Ascending aorta (tissue), 2 donors: ENCODE measurements around the gene PES1. TPM values are rescaled to one million over a fixed set of nuclear protein-coding genes. Genes with fewer than 3 reads are reported as not detected.

ENCODE experiments used
- DNase-seq, 2 donors: peaks; one replicate each; pipeline ENCODE4 v3.0.0-alpha.2; 2019; ENCODE audit warnings: low spot score in 2 of 2
- H3K27ac ChIP-seq, 2 donors: fragments of 200-600 bp; sonication (generic); one replicate each; pipeline ENCODE4 v1.5.1; 2016 to 2017; ENCODE audit warnings: mild to moderate bottlenecking in 1 of 2
- H3K27me3 ChIP-seq: fragments of 200-600 bp; sonication (generic); one replicate; pipeline ENCODE4 v1.5.1; 2017
- H3K36me3 ChIP-seq, 2 donors: fragments of 200-600 bp; sonication (generic); one replicate each; pipeline ENCODE4 v1.5.1; 2016
- H3K4me1 ChIP-seq, 2 donors: fragments of 200-600 bp; sonication (generic); one replicate each; pipeline ENCODE4 v1.5.1; 2016 to 2017; ENCODE audit warnings: mild to moderate bottlenecking in 1 of 2
- H3K4me3 ChIP-seq, 2 donors: fragments of 200-600 bp; sonication (generic); one replicate each; pipeline ENCODE4 v1.5.1; 2016 to 2017; ENCODE audit warnings: mild to moderate bottlenecking in 1 of 2
- H3K9me3 ChIP-seq, 2 donors: fragments of 200-600 bp; sonication (generic); one replicate each; pipeline ENCODE4 v1.5.1; 2016
- intact Hi-C: fragments of 100-400 bp; cut with DNase I; formaldehyde crosslinking; loops from one replicate; pipeline ENCODE4 v1.15.1; 2023
- total RNA-seq: library from RNA; depleted of rRNA; stranded (reverse); fragments of >200 nt; gene quantifications from one replicate; pipeline ENCODE4 v1.1.0, GENCODE V29; 2016
- TF ChIP-seq, protein P1 (sequence below), 3 experiments: fragments of 200-600 bp in 2 of 3; fragments of 450-650 bp in 1 of 3; sonication (generic) in 2 of 3; IDR thresholded peaks; one replicate each; pipeline ENCODE4 v1.5.1; 2016 to 2019; ENCODE audit warnings: antibody characterized with exemption in 3 of 3, mild to moderate bottlenecking in 1 of 3, moderate library complexity in 1 of 3

The PES1 gene
- total RNA-seq, 1 donor from 2014 or later: 24.7 TPM

DNA sequence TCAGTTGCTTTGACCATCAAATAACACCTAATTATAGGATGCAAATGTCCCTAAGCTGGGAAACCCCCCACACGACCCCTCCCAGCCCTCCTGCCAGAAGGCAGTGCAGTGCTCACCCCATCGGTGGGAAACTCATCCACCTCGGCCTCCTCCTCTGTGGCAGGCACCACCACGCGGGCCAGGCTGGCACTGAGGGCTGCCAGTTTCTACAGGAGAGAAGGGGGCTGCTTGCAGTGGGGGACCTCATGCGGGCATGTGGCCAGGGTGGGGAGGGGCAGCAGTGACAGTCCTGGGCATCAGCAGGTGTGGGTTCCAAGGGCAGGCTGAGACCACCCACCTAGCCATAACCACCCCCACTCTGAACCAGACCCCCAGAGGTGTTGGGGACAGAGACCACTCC lies 10.8 kb downstream of the PES1 start:
- DNase-seq: no peak
- H3K27ac ChIP-seq: no peak overlapping the region
- no peaks in the 10 kb centered on the region for H3K9me3 ChIP-seq
- no peaks in the 10 kb centered on the region for H3K27me3 ChIP-seq
- H3K4me1 ChIP-seq: peaks cover under 1 to 2% of the 10 kb centered on the region in 2 donors
- intact Hi-C loops: no loop called here
- TF ChIP-seq, protein P1, sequence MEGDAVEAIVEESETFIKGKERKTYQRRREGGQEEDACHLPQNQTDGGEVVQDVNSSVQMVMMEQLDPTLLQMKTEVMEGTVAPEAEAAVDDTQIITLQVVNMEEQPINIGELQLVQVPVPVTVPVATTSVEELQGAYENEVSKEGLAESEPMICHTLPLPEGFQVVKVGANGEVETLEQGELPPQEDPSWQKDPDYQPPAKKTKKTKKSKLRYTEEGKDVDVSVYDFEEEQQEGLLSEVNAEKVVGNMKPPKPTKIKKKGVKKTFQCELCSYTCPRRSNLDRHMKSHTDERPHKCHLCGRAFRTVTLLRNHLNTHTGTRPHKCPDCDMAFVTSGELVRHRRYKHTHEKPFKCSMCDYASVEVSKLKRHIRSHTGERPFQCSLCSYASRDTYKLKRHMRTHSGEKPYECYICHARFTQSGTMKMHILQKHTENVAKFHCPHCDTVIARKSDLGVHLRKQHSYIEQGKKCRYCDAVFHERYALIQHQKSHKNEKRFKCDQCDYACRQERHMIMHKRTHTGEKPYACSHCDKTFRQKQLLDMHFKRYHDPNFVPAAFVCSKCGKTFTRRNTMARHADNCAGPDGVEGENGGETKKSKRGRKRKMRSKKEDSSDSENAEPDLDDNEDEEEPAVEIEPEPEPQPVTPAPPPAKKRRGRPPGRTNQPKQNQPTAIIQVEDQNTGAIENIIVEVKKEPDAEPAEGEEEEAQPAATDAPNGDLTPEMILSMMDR (IDR thresholded peaks at IDR 0.05): no peak
- no peak overlapping the region for H3K4me3 ChIP-seq
- peaks cover 99 to 100% of the 10 kb centered on the region in 2 donors for H3K36me3 ChIP-seq

DNA sequence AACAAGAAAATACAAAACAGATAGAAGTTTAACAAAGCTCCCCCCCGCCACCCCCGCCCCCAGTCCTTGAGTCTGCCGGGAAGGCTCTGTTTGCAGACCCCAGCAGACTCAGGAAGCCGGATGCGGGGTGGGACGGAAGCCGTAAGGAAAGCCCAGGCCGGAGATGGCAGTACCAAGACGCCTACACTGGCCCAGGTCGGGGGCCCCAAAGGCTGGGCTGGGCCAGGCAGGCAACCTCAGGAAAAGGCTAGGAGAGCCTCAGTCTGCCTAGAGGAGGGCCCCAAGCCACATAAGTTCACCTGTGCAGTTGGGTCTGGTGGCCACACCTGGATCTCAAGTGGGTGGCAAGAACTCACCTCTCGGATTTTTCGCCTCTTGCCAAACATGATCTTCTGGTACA lies 13.2 kb downstream of the PES1 start:
- Histone ChIP-seq H3K9me3 (no peaks in the 10 kb centered on the region), H3K36me3 (peaks cover 77 to 79% of the 10 kb centered on the region in 2 donors), H3K4me1 (peaks cover 4 to 11% of the 10 kb centered on the region in 2 donors), H3K27me3 (no peaks in the 10 kb centered on the region), H3K4me3 (no peak overlapping the region), H3K27ac (no peak overlapping the region)
- TF ChIP-seq, protein P1 (IDR thresholded peaks at IDR 0.05): no peak
- intact Hi-C loops: no loop called here
- no peak for DNase-seq

DNA sequence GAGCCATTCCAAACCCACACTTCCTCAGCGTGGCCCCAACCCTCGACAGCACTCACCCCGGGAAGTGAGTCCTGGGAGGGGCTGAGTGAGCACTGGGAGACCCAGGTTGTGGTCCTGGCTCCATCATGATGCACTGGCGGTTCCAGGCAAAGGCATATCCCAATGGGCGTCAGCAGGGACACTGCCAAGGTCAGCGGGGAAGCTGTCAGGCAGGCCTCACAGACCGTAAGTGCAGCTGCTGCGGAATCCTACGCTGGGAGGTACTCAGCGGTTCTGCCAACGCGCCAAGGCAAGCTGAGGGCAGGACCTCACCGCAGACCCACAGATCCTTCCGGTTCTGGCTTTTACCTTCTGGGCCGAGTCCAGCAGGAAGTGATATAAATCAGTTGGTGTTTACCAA lies 15.9 kb downstream of the PES1 start:
- Histone ChIP-seq H3K36me3 (peaks cover 52% of the 10 kb centered on the region in 2 donors), H3K4me1 (peaks cover 4 to 11% of the 10 kb centered on the region in 2 donors), H3K9me3 (no peaks in the 10 kb centered on the region), H3K27ac (peak overlapping the region; percentile 50 to 74), H3K4me3 (no peak overlapping the region), H3K27me3 (no peaks in the 10 kb centered on the region)
- no peak for DNase-seq
- TF ChIP-seq, protein P1 (IDR thresholded peaks at IDR 0.05): no peak
- intact Hi-C loops: no loop called here

DNA sequence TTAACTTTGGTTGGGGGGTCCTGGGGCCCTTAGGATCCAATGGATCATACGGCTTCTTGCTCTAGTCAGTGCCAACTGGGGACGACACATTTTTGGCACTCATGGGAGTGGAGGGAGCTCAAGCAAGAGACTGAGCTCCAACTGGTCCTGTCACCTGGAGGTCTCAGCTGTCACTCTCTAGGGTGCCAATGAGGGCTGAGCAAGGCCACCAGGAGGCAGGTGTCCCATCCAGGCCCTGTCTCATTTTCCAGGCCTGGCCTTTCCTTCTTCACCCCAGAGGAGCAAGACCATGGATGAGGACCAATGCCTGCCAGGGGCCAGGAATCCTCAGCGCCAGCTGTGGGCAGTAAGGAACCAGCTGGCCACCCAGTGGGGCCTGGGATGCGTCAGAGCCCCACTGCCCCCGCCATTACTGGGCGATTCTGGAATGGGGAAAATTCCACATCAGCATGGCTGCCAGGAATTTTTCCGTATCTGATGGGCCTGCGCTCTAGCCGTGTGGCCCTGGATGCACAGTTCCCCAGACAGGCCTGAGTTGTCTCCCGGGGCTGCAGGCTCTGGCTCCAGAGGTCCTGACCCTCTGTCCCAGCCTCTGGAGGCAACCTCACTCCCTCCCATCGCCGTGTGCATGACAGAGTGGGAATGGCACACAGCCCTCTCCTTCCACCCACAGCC lies 16.6 kb downstream of the PES1 start:
- TF ChIP-seq, protein P1 (IDR thresholded peaks at IDR 0.05): peak in 1 of 3 experiments; percentile 21
- Histone ChIP-seq H3K9me3 (no peaks in the 10 kb centered on the region), H3K36me3 (peaks cover 45% of the 10 kb centered on the region in 2 donors), H3K27me3 (no peaks in the 10 kb centered on the region), H3K4me3 (peak overlapping the region; percentile 4 to 66), H3K4me1 (peaks cover 4 to 11% of the 10 kb centered on the region in 2 donors), H3K27ac (peak overlapping the region; percentile 50 to 74)
- intact Hi-C loops: no loop called here
- DNase-seq: peak; percentile 19 to 81

DNA sequence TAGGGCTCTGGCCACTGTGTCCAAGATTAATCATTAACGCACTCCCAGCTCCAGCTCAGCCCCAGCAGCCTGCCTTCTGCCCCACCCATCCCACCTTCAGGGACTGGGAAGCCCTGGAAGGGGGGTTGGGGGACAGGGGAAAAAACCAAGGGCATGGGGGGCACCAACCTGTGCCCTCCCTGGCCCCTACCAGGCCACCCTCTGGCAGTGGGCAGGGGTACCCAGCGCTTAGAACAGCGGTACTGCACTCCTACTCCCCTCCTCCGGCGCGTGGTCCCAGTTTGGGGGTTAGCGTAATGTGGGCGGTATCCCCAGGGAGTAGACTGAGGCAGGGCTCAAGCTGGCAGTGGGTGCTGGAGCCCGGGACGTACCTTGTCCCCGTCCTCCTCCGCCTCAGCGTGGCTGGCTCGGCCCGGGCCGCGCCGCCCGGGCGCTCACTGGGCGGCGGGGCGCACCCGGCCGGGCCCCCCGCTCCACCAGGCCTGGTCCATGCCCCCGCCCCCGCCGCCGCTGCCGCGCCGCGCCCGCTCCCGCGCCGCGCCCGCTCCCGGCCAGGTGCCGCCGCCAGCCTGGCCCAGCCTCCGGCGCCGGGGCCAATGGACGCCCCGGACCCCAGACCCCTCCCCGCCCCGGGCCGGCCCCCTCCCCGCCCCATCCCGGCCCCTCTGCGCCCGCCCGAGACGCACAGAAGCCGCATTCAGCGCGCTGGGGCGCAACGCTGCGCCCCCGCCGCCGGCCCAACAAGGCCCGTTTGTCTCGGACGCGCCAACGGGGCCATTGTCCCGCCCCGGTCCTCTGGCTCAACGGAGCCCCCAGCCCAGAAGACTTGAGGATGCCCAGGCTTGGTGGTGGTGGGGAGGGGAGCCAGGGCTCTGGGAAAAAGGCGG lies 17.4 kb downstream of the PES1 start, which contains the start of gene GAL3ST1:
TSS of gene GAL3ST1 (minus strand) at position 571 of the 887 bp plus-strand sequence. CDS start 17,273 bp downstream, outside the sequence.
- Histone ChIP-seq H3K4me3 (peak within 1 kb of the TSS; percentile 4 to 66), H3K4me1 (peaks cover 4 to 11% of the 10 kb centered on the region in 2 donors), H3K27ac (peak within 1 kb of the TSS; percentile 50 to 75), H3K9me3 (no peaks in the 10 kb centered on the region), H3K36me3 (peaks cover 37% of the 10 kb centered on the region in 2 donors), H3K27me3 (no peaks in the 10 kb centered on the region)
- intact Hi-C loops: no loop called here
- no peak for DNase-seq
- TF ChIP-seq, protein P1 (IDR thresholded peaks at IDR 0.05): no peak
